Stimulated activated CD8-positive, alpha-beta memory T cell treated with anti-CD3 and anti-CD28 coated beads, Interleukin-7, amount 100 ng/mL, for 48 hours (primary cell): Measurements from ENCODE around the gene ENKUR.
"Not testable (repeated sequence)": the region's sequence is repeated elsewhere in the genome, so short reads cannot be mapped to it uniquely, and the experiment has no call there.

Source experiments
- DNase-seq, 2 donors: peaks; one replicate each; pipeline ENCODE4 v3.0.0-alpha.2; 2020; ENCODE audit warnings: low read depth in 1 of 2; ENCODE audit errors: extremely low read depth in 1 of 2

ENKUR gene

GRCh38 chr10:24979685-24980084 is 36.3 kb downstream of the ENKUR start:
- DNase-seq, result no peak

- no peak for DNase-seq
Observed at GRCh38 chr10:24974976-24975375, 41.0 kb downstream of the ENKUR start.

- no peak for DNase-seq
Observed at GRCh38 chr10:24973163-24973562, 42.8 kb downstream of the ENKUR start.

GRCh38 chr10:24971374-24971773 is 44.6 kb downstream of the ENKUR start:
- DNase-seq, result no peak

- no peak for DNase-seq
Observed at GRCh38 chr10:24969841-24970281, 46.1 kb downstream of the ENKUR start.

GRCh38 chr10:24968951-24969350 is 47.0 kb downstream of the ENKUR start:
- not testable (repeated sequence) for DNase-seq

GRCh38 chr10:24968349-24968748 is 47.6 kb downstream of the ENKUR start:
- no peak for DNase-seq

GRCh38 chr10:24966962-24967481 is 48.9 kb downstream of the ENKUR start:
- no peak for DNase-seq

GRCh38 chr10:24965051-24965450 is 50.9 kb downstream of the ENKUR start:
- DNase-seq, result no peak

- DNase-seq, result no peak
Observed at GRCh38 chr10:24963521-24964041, 52.4 kb downstream of the ENKUR start.

- no peak for DNase-seq
Observed at GRCh38 chr10:24962995-24963394, 53.0 kb downstream of the ENKUR start.

GRCh38 chr10:24961582-24961981 is 54.4 kb downstream of the ENKUR start:
- DNase-seq, result no peak

GRCh38 chr10:24959382-24959730 is 56.6 kb downstream of the ENKUR start:
- no peak for DNase-seq

GRCh38 chr10:24958721-24959381 is 57.1 kb downstream of the ENKUR start:
- DNase-seq, result no peak

- no peak for DNase-seq
Observed at GRCh38 chr10:24958091-24958720, 57.8 kb downstream of the ENKUR start.

GRCh38 chr10:24957624-24958051 is 58.3 kb downstream of the ENKUR start:
- DNase-seq, result not testable (repeated sequence)

GRCh38 chr10:24953675-24954074 is 62.3 kb downstream of the ENKUR start:
- no peak for DNase-seq

- peak in 1 of 2 donors; percentile 9 for DNase-seq
Observed at GRCh38 chr10:24952707-24953645, 63.0 kb downstream of the ENKUR start.

- no peak for DNase-seq
Observed at GRCh38 chr10:24952143-24952706, 63.7 kb downstream of the ENKUR start, which contains the start of gene PRTFDC1. Gene PRTFDC1, minus strand, starts transcription at chr10:24952606. Its CDS starts 31 bp downstream, at chr10:24952575.
